Measurements from ENCODE around the gene FGF11. TPM values are rescaled to one million over a fixed set of nuclear protein-coding genes. Genes with fewer than 3 reads are reported as not detected.

FGF11 gene
- total and polyA plus RNA-seq, 2 of the 13 experiments (the other 11 are each of a cell fraction or from before 2014, with no cell fraction given) = 0.20 to 7.6 TPM

GRCh38 chr17:7479213-7480088 is 40.1 kb downstream of the FGF11 start, which contains the start of gene ZBTB4 (continued):
- no peak for TF ChIP-seq STAT6 (CRISPR knock-in tag; IDR thresholded peaks at IDR 0.05; ENCODE audit: borderline replicate concordance)
- TF ChIP-seq TIGD3 (CRISPR knock-in tag; IDR thresholded peaks at IDR 0.05; ENCODE audit: borderline replicate concordance) = no peak
- peak; percentile 69; the same call in 1 of the 2 replicates for TF ChIP-seq ARHGAP35 (CRISPR knock-in tag; IDR thresholded peaks at IDR 0.05; ENCODE audit: borderline replicate concordance)
- 0 out of 2 replicates have a peak, but pooled peaks have one; percentile 20 for TF ChIP-seq YEATS2 (CRISPR knock-in tag; IDR thresholded peaks at IDR 0.05; ENCODE audit: borderline replicate concordance)
- peak; percentile 83 for TF ChIP-seq ZBTB7B (CRISPR knock-in tag; IDR thresholded peaks at IDR 0.05)
- 0 out of 2 replicates have a peak, but pooled peaks have one; percentile 29 for TF ChIP-seq ZNF772 (CRISPR knock-in tag; IDR thresholded peaks at IDR 0.05)
- peak; percentile 14; the same call in 1 of the 2 replicates for TF ChIP-seq BORCS8-MEF2B (CRISPR knock-in tag; IDR thresholded peaks at IDR 0.05)
- TF ChIP-seq ZNF30 (CRISPR knock-in tag; IDR thresholded peaks at IDR 0.05) = no peak
- TF ChIP-seq ZNF512 (CRISPR knock-in tag; IDR thresholded peaks at IDR 0.05) = no peak
- 0 out of 2 replicates have a peak, but pooled peaks have one; percentile 24 for TF ChIP-seq MYC (CRISPR knock-in tag; IDR thresholded peaks at IDR 0.05; ENCODE audit: borderline replicate concordance)
- 0 out of 2 replicates have a peak, but pooled peaks have one; percentile 21 for TF ChIP-seq POLR2G (IDR thresholded peaks at IDR 0.05; ENCODE audit: low read depth, low read length)
- TF ChIP-seq PCBP1 (IDR thresholded peaks at IDR 0.05; ENCODE audit: borderline replicate concordance, low read depth, low read length) = 0 out of 2 replicates have a peak, but pooled peaks have one; percentile 10
- TF ChIP-seq SALL1 (CRISPR knock-in tag; IDR thresholded peaks at IDR 0.05) = peak; percentile 67
- peak; percentile 58; the same call in 1 of the 2 replicates for TF ChIP-seq SRY (CRISPR knock-in tag; IDR thresholded peaks at IDR 0.05)
- TF ChIP-seq YY1 (IDR thresholded peaks at IDR 0.05; ENCODE audit: insufficient read depth, insufficient replicate concordance, low read depth, low read length) = peak; percentile 25
- no peak for TF ChIP-seq SATB2 (CRISPR knock-in tag; IDR thresholded peaks at IDR 0.05)
- TF ChIP-seq ZFX (CRISPR knock-in tag; IDR thresholded peaks at IDR 0.05; ENCODE audit: low read depth) = no peak; the same call in none of the 2 replicates
- TF ChIP-seq TRIM22 (IDR thresholded peaks at IDR 0.05) = no peak
- peak; percentile 76 for TF ChIP-seq RBFOX2 (IDR thresholded peaks at IDR 0.05; ENCODE audit: low read depth, low read length)
- peak; percentile 24; the same call in 1 of the 2 replicates for TF ChIP-seq NFKB2 (CRISPR knock-in tag; IDR thresholded peaks at IDR 0.05; ENCODE audit: borderline replicate concordance)
- TF ChIP-seq PHF8 (CRISPR knock-in tag; IDR thresholded peaks at IDR 0.05) = peak; percentile 51; the same call in 1 of the 2 replicates

Measured in HepG2 (cell line).